ENCODE results near the gene SCARB2.

DNA sequence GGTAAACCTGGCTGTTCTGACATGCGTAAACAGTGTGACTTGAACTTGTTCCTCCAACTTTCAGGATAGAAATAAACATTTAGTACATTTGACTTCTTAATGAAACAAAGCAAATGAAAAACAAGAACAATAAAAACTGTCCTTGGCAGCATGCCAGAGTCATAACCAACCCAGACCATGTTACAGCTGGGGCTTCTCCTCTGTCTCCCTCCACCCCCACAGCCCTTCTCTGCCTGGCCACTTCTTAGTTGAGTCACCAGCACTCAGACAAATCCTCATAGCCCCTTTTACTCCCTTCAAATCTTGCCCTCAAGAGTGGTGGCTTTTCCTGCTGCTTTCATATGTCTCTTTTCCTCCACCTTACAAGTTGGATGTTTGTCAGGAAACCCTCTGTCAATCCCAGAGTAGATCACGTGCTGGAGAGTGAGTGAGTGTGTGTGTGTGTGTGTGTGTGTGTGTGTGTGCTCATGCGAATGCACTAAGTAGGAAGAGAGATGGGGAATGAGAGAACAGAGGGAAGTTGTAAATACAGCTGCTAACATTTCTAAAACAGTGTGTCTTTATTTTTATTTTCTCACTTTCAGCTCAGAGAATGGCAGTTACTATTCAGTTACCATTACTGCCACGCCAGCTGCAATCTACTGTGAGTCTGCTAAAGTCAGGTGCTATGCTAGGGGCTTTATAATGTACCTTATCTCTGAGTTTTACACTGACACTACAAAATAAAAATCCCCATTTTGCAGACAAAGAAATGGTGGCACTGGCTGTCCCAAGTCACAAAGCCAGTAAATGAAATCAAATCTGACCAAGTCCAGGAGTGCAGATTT lies 15.0 kb downstream of the SCARB2 start:
- TF ChIP-seq, protein P1, sequence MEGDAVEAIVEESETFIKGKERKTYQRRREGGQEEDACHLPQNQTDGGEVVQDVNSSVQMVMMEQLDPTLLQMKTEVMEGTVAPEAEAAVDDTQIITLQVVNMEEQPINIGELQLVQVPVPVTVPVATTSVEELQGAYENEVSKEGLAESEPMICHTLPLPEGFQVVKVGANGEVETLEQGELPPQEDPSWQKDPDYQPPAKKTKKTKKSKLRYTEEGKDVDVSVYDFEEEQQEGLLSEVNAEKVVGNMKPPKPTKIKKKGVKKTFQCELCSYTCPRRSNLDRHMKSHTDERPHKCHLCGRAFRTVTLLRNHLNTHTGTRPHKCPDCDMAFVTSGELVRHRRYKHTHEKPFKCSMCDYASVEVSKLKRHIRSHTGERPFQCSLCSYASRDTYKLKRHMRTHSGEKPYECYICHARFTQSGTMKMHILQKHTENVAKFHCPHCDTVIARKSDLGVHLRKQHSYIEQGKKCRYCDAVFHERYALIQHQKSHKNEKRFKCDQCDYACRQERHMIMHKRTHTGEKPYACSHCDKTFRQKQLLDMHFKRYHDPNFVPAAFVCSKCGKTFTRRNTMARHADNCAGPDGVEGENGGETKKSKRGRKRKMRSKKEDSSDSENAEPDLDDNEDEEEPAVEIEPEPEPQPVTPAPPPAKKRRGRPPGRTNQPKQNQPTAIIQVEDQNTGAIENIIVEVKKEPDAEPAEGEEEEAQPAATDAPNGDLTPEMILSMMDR (IDR thresholded peaks at IDR 0.05) = no peak
- no peak for TF ChIP-seq POLR2A (IDR thresholded peaks at IDR 0.05)

All from suprapubic skin (tissue), 3 donors.